IMR-90 (cell line): ENCODE data around the gene NCOA7.

ENCODE experiments used
- CEBPB ChIP-seq: IDR thresholded peaks from 2 replicates; pipeline ENCODE4 v1.6.1; 2012; ENCODE audit warnings: low read depth, low read length, improper control_type of control experiment
- POLR2A ChIP-seq: IDR thresholded peaks from 2 replicates; pipeline ENCODE4 v1.6.1; 2012; ENCODE audit warnings: mild to moderate bottlenecking, low read depth, low read length
- RAD21 ChIP-seq: IDR thresholded peaks from 2 replicates; pipeline ENCODE4 v1.6.1; 2012; ENCODE audit warnings: low read length, improper control_type of control experiment
- TF ChIP-seq, protein P1 (sequence below): conservative IDR thresholded peaks from 2 replicates; pipeline ENCODE4 v1.5.1; 2012; ENCODE audit warnings: mild to moderate bottlenecking, low read depth, low read length, improper control_type of control experiment

DNA sequence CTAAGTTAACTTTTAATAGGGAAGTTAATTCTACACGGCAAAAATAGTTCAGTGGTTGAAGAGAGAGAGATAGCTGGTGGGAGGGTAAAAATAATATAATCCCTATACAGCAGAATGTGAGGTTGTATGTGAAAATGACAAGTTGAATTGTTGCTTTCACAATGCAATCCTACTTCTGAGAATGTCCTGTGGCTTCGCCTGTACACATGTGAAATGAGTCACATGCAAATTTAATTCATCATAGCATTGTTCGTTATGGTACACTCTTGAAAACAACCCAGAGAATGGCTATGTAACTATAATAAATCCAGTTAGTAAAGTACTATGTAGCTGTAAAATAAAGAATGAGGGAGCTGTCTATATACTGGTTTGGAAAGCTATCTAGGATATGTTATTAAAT, 119.8 kb downstream of the NCOA7 start:
- TF ChIP-seq, protein P1, sequence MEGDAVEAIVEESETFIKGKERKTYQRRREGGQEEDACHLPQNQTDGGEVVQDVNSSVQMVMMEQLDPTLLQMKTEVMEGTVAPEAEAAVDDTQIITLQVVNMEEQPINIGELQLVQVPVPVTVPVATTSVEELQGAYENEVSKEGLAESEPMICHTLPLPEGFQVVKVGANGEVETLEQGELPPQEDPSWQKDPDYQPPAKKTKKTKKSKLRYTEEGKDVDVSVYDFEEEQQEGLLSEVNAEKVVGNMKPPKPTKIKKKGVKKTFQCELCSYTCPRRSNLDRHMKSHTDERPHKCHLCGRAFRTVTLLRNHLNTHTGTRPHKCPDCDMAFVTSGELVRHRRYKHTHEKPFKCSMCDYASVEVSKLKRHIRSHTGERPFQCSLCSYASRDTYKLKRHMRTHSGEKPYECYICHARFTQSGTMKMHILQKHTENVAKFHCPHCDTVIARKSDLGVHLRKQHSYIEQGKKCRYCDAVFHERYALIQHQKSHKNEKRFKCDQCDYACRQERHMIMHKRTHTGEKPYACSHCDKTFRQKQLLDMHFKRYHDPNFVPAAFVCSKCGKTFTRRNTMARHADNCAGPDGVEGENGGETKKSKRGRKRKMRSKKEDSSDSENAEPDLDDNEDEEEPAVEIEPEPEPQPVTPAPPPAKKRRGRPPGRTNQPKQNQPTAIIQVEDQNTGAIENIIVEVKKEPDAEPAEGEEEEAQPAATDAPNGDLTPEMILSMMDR: no peak
- no peak for TF ChIP-seq POLR2A
- TF ChIP-seq RAD21: no peak
- peak; percentile 61; the same call in 1 of the 2 replicates for TF ChIP-seq CEBPB
